Keratinocyte (primary cell): ENCODE data around the gene GUF1. TPM values are rescaled to one million over a fixed set of nuclear protein-coding genes. Genes with fewer than 3 reads are reported as not detected.

Source experiments
- DNase-seq: peaks from one replicate; pipeline ENCODE4 v3.0.0-alpha.2; 2011; ENCODE audit warnings: low read depth, missing footprints, low spot score
- FAIRE-seq: peaks from 2 replicates; lab custom pipeline; 2011; peaks lifted over from hg19 to GRCh38; lab: Jason Lieb, UNC
- H2AFZ ChIP-seq: 2 replicates; pipeline ENCODE4 v1.6.0; 2012; ENCODE audit warnings: low read length, control low read depth, inconsistent platforms; ENCODE audit not compliant: control insufficient read depth
- H3K27ac ChIP-seq: 2 replicates; pipeline ENCODE4 v1.5.1; 2011; ENCODE audit warnings: low read length; ENCODE audit not compliant: control insufficient read depth, insufficient read depth
- H3K27me3 ChIP-seq: 3 replicates; pipeline ENCODE4 v1.6.0; 2011; ENCODE audit warnings: low read length; ENCODE audit not compliant: control insufficient read depth, insufficient read depth; ENCODE audit errors: extremely low read depth
- H3K36me3 ChIP-seq, 2 experiments: 2 replicates in 1 of 2; 3 replicates in 1 of 2; pipeline ENCODE4 v1.5.1; 2011; ENCODE audit warnings: low read length in 2 of 2, mild to moderate bottlenecking in 1 of 2; ENCODE audit not compliant: control insufficient read depth in 2 of 2, insufficient read depth in 2 of 2; ENCODE audit errors: extremely low read depth in 1 of 2
- H3K4me1 ChIP-seq: 3 replicates; pipeline ENCODE4 v1.5.1; 2011; ENCODE audit warnings: low read length; ENCODE audit not compliant: control insufficient read depth, insufficient read depth; ENCODE audit errors: extremely low read depth
- H3K4me2 ChIP-seq: 3 replicates; pipeline ENCODE4 v1.6.0; 2011; ENCODE audit warnings: low read depth, low read length; ENCODE audit not compliant: control insufficient read depth, insufficient read depth; ENCODE audit errors: extremely low read depth
- H3K4me3 ChIP-seq, 3 experiments: fragments of 200-600 bp in 1 of 3; sonication (generic) in 1 of 3; 2 replicates in 2 of 3; 3 replicates in 1 of 3; pipeline ENCODE4 v1.5.1; 2011 to 2016; ENCODE audit warnings: low read length in 3 of 3, mild to moderate bottlenecking in 3 of 3, control low read depth in 2 of 3, inconsistent platforms in 1 of 3, low read depth in 1 of 3, mixed read lengths in 1 of 3, mixed run types in 1 of 3, moderate library complexity in 1 of 3; ENCODE audit not compliant: control insufficient read depth in 2 of 3, insufficient read depth in 2 of 3; ENCODE audit errors: extremely low read depth in 1 of 3
- H3K79me2 ChIP-seq: 2 replicates; pipeline ENCODE4 v1.6.0; 2012; ENCODE audit warnings: low read length; ENCODE audit not compliant: control insufficient read depth, insufficient read depth
- H3K9ac ChIP-seq: 3 replicates; pipeline ENCODE4 v1.6.0; 2011; ENCODE audit warnings: low read length; ENCODE audit not compliant: control insufficient read depth, insufficient read depth; ENCODE audit errors: extremely low read depth
- H3K9me1 ChIP-seq: 3 replicates; pipeline ENCODE4 v1.6.0; 2011; ENCODE audit warnings: low read length; ENCODE audit not compliant: control insufficient read depth, insufficient read depth; ENCODE audit errors: extremely low read depth
- H3K9me3 ChIP-seq: 2 replicates; pipeline ENCODE4 v1.5.1; 2012; ENCODE audit warnings: low read depth, low read length; ENCODE audit not compliant: control insufficient read depth
- H4K20me1 ChIP-seq: 3 replicates; pipeline ENCODE4 v1.6.0; 2011; ENCODE audit warnings: low read length; ENCODE audit not compliant: control insufficient read depth, insufficient read depth; ENCODE audit errors: extremely low read depth
- EZH2 ChIP-seq: IDR thresholded peaks from one replicate; pipeline ENCODE4 v1.6.1; 2012; ENCODE audit warnings: inconsistent platforms, mild to moderate bottlenecking, low read length, moderate library complexity
- dilution Hi-C: fragments of 300-500 bp; cut with MboI; formaldehyde crosslinking; loops from one replicate; pipeline ENCODE4 v1.7.0; 2020; ENCODE audit warnings: low sequenced_read_pairs; ENCODE audit not compliant: extremely low pct_ligation_motif_present
- polyA plus RNA-seq, 5 experiments: library from polyadenylated mRNA; depleted of rRNA in 3 of 5; stranded (reverse) in 3 of 5; stranded (forward) in 1 of 5; unstranded in 1 of 5; fragments of >200 nt; gene quantifications; 1 replicate in 1 of 5; 2 replicates in 3 of 5; 3 replicates in 1 of 5; pipeline versions ENCODE4 v1.2.1 to v1.2.3, GENCODE V29; 2011 to 2012; ENCODE audit warnings: missing spikeins in 2 of 5, low read depth in 1 of 5, low replicate concordance in 1 of 5
- TF ChIP-seq, protein P1 (sequence below), 3 experiments: IDR thresholded peaks in 1 of 3; conservative IDR thresholded peaks in 1 of 3; optimal IDR thresholded peaks in 1 of 3; 2 replicates in 2 of 3; 3 replicates in 1 of 3; pipeline versions ENCODE3 to v1.5.1; 2011; ENCODE audit warnings: low read length in 3 of 3, mild to moderate bottlenecking in 3 of 3, moderate library complexity in 2 of 3, control low read depth in 1 of 3, inconsistent platforms in 1 of 3; ENCODE audit not compliant: insufficient read depth in 2 of 3; ENCODE audit errors: extremely low read depth in 1 of 3

Gene GUF1
- polyA plus RNA-seq, 1 donor (not counting 4 experiments of a cell fraction or from before 2014, with no cell fraction given) = 24.3 TPM

DNA sequence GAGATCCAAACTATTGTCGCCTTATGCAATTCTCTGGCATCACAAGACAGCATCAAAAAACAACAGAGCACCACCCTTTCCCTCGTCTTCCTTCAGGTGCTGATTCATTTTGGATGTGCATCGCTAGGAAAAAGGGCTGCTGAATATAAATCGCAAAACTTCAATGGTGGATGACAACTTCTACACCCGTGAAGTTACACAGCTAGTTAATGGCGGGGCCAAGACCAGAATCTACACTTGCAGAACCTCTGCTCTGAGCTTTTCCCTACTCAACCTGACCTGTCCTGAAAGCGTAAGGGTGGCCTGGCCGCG lies 47.5 kb downstream of the GUF1 start:
- Histone ChIP-seq H3K4me1 (peaks cover 23% of the 10 kb centered on the region), H4K20me1 (no peaks in the 10 kb centered on the region), H3K4me2 (peak overlapping the region; percentile 98), H3K9me1 (no peaks in the 10 kb centered on the region), H3K79me2 (peaks cover 42% of the 10 kb centered on the region), H3K9ac (peak overlapping the region; percentile 84), H3K4me3 (peak overlapping the region; percentile 72 to 95 (median 94)), H2AFZ (peak overlapping the region; percentile 99), H3K27ac (peak overlapping the region; percentile 46), H3K9me3 (no peaks in the 10 kb centered on the region), H3K27me3 (no peaks in the 10 kb centered on the region), H3K36me3 (no peaks in the 10 kb centered on the region)
- FAIRE-seq (peak; percentile 51), DNase-seq (no peak)
- dilution Hi-C loops = no loop called here
- no peak for TF ChIP-seq EZH2
- TF ChIP-seq, protein P1, sequence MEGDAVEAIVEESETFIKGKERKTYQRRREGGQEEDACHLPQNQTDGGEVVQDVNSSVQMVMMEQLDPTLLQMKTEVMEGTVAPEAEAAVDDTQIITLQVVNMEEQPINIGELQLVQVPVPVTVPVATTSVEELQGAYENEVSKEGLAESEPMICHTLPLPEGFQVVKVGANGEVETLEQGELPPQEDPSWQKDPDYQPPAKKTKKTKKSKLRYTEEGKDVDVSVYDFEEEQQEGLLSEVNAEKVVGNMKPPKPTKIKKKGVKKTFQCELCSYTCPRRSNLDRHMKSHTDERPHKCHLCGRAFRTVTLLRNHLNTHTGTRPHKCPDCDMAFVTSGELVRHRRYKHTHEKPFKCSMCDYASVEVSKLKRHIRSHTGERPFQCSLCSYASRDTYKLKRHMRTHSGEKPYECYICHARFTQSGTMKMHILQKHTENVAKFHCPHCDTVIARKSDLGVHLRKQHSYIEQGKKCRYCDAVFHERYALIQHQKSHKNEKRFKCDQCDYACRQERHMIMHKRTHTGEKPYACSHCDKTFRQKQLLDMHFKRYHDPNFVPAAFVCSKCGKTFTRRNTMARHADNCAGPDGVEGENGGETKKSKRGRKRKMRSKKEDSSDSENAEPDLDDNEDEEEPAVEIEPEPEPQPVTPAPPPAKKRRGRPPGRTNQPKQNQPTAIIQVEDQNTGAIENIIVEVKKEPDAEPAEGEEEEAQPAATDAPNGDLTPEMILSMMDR (optimal IDR thresholded peaks at IDR 0.05 in 1 of 3, IDR thresholded peaks at IDR 0.05 in 1 of 3, conservative IDR thresholded peaks at IDR 0.05 in 1 of 3; ENCODE audit: extremely low read depth in 1 of 3, insufficient read depth in 2 of 3, low read length in 3 of 3) = no peak

DNA sequence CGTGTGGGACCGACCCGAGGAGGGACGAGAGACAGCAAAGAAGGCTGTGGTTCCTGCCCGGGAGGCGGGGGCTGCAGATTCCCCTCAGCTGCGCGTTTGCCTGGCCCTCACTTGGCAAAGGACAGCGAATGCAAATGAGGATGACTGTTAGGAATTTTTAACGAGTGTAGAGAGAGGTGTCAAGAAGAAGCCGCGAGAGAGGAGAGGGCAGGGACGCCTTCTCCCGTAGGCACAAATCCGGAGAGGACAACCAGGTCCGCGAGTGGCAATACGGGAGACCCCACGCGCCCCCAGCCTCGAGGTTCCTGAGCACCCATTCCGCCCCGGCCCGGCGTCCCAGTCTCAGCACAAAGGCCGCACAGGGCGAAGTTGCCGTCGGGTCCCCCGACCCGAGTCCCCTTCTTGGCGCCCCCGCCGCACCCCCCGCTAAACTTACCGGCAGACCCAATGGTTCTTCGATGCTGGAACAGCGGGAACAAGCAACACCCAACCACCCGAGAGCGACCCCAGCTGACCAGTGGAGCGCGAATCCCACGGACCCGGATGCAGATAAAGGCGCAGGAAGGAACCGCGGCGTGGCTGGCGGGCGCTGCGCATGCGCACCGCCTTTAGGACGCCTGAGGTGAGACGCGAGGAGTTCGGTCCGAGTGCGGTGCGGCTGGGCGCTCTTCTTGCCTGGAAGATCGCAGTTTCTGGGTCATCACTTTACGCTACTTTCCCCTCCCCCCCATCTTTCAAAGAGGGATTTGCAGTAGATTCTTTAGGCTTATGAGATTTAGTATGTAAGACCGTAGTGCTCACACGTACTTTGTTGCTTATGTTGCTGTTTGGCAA lies 48.0 kb downstream of the GUF1 start, which contains the start of gene GNPDA2:
TSS of gene GNPDA2 (minus strand) at position 519 of the 834 bp plus-strand sequence. CDS start 4,349 bp downstream, outside the sequence.
- H3K9me1 ChIP-seq = no peaks in the 10 kb centered on the region
- peak within 1 kb of the TSS; percentile 46 for H3K27ac ChIP-seq
- no peak for TF ChIP-seq EZH2
- TF ChIP-seq, protein P1 (optimal IDR thresholded peaks at IDR 0.05 in 1 of 3, IDR thresholded peaks at IDR 0.05 in 1 of 3, conservative IDR thresholded peaks at IDR 0.05 in 1 of 3; ENCODE audit: extremely low read depth in 1 of 3, insufficient read depth in 2 of 3, low read length in 3 of 3) = peak in 1 of 3 experiments; percentile 51
- dilution Hi-C loops = no loop called here
- peak within 1 kb of the TSS; percentile 99 for H2AFZ ChIP-seq
- peak within 1 kb of the TSS; percentile 98 for H3K4me2 ChIP-seq
- peak within 1 kb of the TSS; percentile 84 for H3K9ac ChIP-seq
- no peaks in the 10 kb centered on the region for H3K9me3 ChIP-seq
- FAIRE-seq (no peak), DNase-seq (peak; percentile 42)
- peaks cover 23% of the 10 kb centered on the region for H3K4me1 ChIP-seq
- no peaks in the 10 kb centered on the region for H3K36me3 ChIP-seq
- peaks cover 36% of the 10 kb centered on the region for H3K79me2 ChIP-seq
- H3K4me3 ChIP-seq = peak within 1 kb of the TSS; percentile 72 to 95 (median 94)
- H4K20me1 ChIP-seq = no peaks in the 10 kb centered on the region
- H3K27me3 ChIP-seq = no peaks in the 10 kb centered on the region
